ENCODE measurements around the gene PPIP5K1.
"Not testable (repeated sequence)": the region's sequence is repeated elsewhere in the genome, so short reads cannot be mapped to it uniquely, and the experiment has no call there.

The PPIP5K1 gene

GRCh38 chr15:43544266-43544665, 45.7 kb downstream of the PPIP5K1 start:
- DNase-seq, result no peak

GRCh38 chr15:43541785-43542184, 48.2 kb downstream of the PPIP5K1 start:
- no peak for DNase-seq

- DNase-seq, result no peak
Observed at GRCh38 chr15:43538091-43538490, 51.9 kb downstream of the PPIP5K1 start.

- no peak for DNase-seq
Observed at GRCh38 chr15:43534897-43535296, 55.1 kb downstream of the PPIP5K1 start.

- DNase-seq, result not testable (repeated sequence)
Observed at GRCh38 chr15:43532826-43533225, 57.2 kb downstream of the PPIP5K1 start.

GRCh38 chr15:43531018-43531670, 58.9 kb downstream of the PPIP5K1 start:
- no peak for DNase-seq

GRCh38 chr15:43529587-43530345, 60.2 kb downstream of the PPIP5K1 start:
- DNase-seq, result no peak

- no peak for DNase-seq
Observed at GRCh38 chr15:43529141-43529540, 60.9 kb downstream of the PPIP5K1 start.

- DNase-seq, result no peak
Observed at GRCh38 chr15:43528542-43529007, 61.4 kb downstream of the PPIP5K1 start.

- no peak for DNase-seq
Observed at GRCh38 chr15:43527802-43528541, 62.0 kb downstream of the PPIP5K1 start.

GRCh38 chr15:43527016-43527801, 62.8 kb downstream of the PPIP5K1 start:
- DNase-seq, result no peak

GRCh38 chr15:43526261-43526930, 63.6 kb downstream of the PPIP5K1 start:
- no peak for DNase-seq

GRCh38 chr15:43525131-43525530, 64.9 kb downstream of the PPIP5K1 start:
- no peak for DNase-seq

GRCh38 chr15:43524254-43524845, 65.7 kb downstream of the PPIP5K1 start:
- no peak for DNase-seq

- DNase-seq, result no peak
Observed at GRCh38 chr15:43523646-43524045, 66.4 kb downstream of the PPIP5K1 start.

- DNase-seq, result no peak
Observed at GRCh38 chr15:43522247-43522646, 67.8 kb downstream of the PPIP5K1 start.

- no peak for DNase-seq
Observed at GRCh38 chr15:43521419-43521818, 68.6 kb downstream of the PPIP5K1 start.

GRCh38 chr15:43520138-43520537, 69.9 kb downstream of the PPIP5K1 start:
- DNase-seq, result no peak

- DNase-seq, result no peak
Observed at GRCh38 chr15:43519196-43519595, 70.8 kb downstream of the PPIP5K1 start.

- no peak for DNase-seq
Observed at GRCh38 chr15:43518197-43518761, 71.7 kb downstream of the PPIP5K1 start.

All from NCI-H1930 (cell line).